SJSA1 (cell line): Measurements from ENCODE around the gene TMF1. TPM values are rescaled to one million over a fixed set of nuclear protein-coding genes. Genes with fewer than 3 reads are reported as not detected.

ENCODE experiments used
- total RNA-seq: library from RNA; depleted of rRNA; stranded (reverse); fragments of >200 nt; shearing (Covaris generic); gene quantifications from 2 replicates; pipeline ENCODE4 v1.2.3, GENCODE V29; 2014; rRNA removed

TMF1 gene
- total RNA-seq, 1 experiment from 2014 or later = 19.5 TPM

Other genes starting within 250 kb of the TMF1 start
- gene TAFA4, start 119.8 kb downstream of the TMF1 start, total RNA-seq = not detected in 2 replicates
- gene EOGT, start 38.6 kb downstream of the TMF1 start, total RNA-seq = 23.3 and 43.0 TPM in 2 replicates
- 63.6 and 76.4 TPM in 2 replicates for gene UBA3, start 28.0 kb upstream of the TMF1 start, total RNA-seq
- gene ARL6IP5, start 32.6 kb upstream of the TMF1 start, total RNA-seq = 49.8 and 57.3 TPM in 2 replicates
- gene LMOD3, start 70.3 kb upstream of the TMF1 start, total RNA-seq = not detected in 2 replicates